Mesothelial cell of epicardium (in vitro differentiated cells): ENCODE data around the gene LRCH4. TPM values are rescaled to one million over a fixed set of nuclear protein-coding genes. Genes with fewer than 3 reads are reported as not detected.
"Not testable (repeated sequence)": the region's sequence is repeated elsewhere in the genome, so short reads cannot be mapped to it uniquely, and the experiment has no call there.

Experiments
- DNase-seq, 2 experiments: peaks; one replicate each; pipeline ENCODE4 v3.0.0; 2021; ENCODE audit warnings: low spot score in 2 of 2; ENCODE audit not compliant: unreplicated experiment in 2 of 2
- H3K27ac Mint-ChIP-seq: 2 replicates; pipeline ENCODE4 v1.8.0; 2021; ENCODE audit warnings: mixed read lengths
- H3K27me3 Mint-ChIP-seq: 2 replicates; pipeline ENCODE4 v1.8.0; 2021; ENCODE audit warnings: low read depth, mixed read lengths
- H3K36me3 Mint-ChIP-seq: 2 replicates; pipeline ENCODE4 v1.8.0; 2021; ENCODE audit warnings: mixed read lengths
- H3K4me1 Mint-ChIP-seq: 2 replicates; pipeline ENCODE4 v1.8.0; 2021; ENCODE audit warnings: mixed read lengths
- H3K4me3 Mint-ChIP-seq: 2 replicates; pipeline ENCODE4 v1.8.0; 2021; ENCODE audit warnings: mild to moderate bottlenecking, moderate library complexity, mixed read lengths
- H3K9me3 Mint-ChIP-seq: 2 replicates; pipeline ENCODE4 v1.8.0; 2021; ENCODE audit warnings: mixed read lengths
- CTCF ChIP-seq: fragments of 200-600 bp; sonication (generic); IDR thresholded peaks from one replicate; pipeline ENCODE4 v1.5.0; 2021; ENCODE audit warnings: antibody characterized with exemption; ENCODE audit not compliant: unreplicated experiment
- total RNA-seq: library from RNA; stranded (reverse); gene quantifications from 3 replicates; pipeline ENCODE4 v1.2.1, GENCODE V29; 2021

The LRCH4 gene
- total RNA-seq, 1 donor from 2014 or later = 127 TPM

GRCh38 chr7:100561491-100562194 is 24.3 kb downstream of the LRCH4 start:
- Mint-ChIP-seq H3K4me3 (no peak overlapping the region), H3K27me3 (no peaks in the 10 kb centered on the region), H3K4me1 (peaks cover 2% of the 10 kb centered on the region), H3K9me3 (no peaks in the 10 kb centered on the region), H3K27ac (no peak overlapping the region), H3K36me3 (peaks cover 2% of the 10 kb centered on the region)
- TF ChIP-seq CTCF = no peak
- DNase-seq = no peak

- Mint-ChIP-seq H3K36me3 (peaks cover 6% of the 10 kb centered on the region), H3K27ac (no peak overlapping the region), H3K27me3 (no peaks in the 10 kb centered on the region), H3K4me1 (no peaks in the 10 kb centered on the region), H3K4me3 (no peak overlapping the region), H3K9me3 (no peaks in the 10 kb centered on the region)
- TF ChIP-seq CTCF = no peak
- no peak for DNase-seq
Observed at GRCh38 chr7:100559127-100559526, 26.8 kb downstream of the LRCH4 start.

GRCh38 chr7:100556541-100556940 is 29.4 kb downstream of the LRCH4 start:
- no peak overlapping the region for H3K27ac Mint-ChIP-seq

GRCh38 chr7:100555701-100556100 is 30.2 kb downstream of the LRCH4 start:
- H3K27me3 Mint-ChIP-seq = no peaks in the 10 kb centered on the region
- TF ChIP-seq CTCF = no peak
- no peak for DNase-seq
- H3K27ac Mint-ChIP-seq = no peak overlapping the region
- H3K4me1 Mint-ChIP-seq = no peaks in the 10 kb centered on the region
- no peaks in the 10 kb centered on the region for H3K9me3 Mint-ChIP-seq
- no peak overlapping the region for H3K4me3 Mint-ChIP-seq
- H3K36me3 Mint-ChIP-seq = peaks cover 16% of the 10 kb centered on the region

More at GRCh38 chr7:100556541-100556940, 29.4 kb downstream of the LRCH4 start:
- Mint-ChIP-seq H3K4me1 (no peaks in the 10 kb centered on the region), H3K4me3 (no peak overlapping the region), H3K36me3 (peaks cover 16% of the 10 kb centered on the region), H3K9me3 (no peaks in the 10 kb centered on the region), H3K27me3 (no peaks in the 10 kb centered on the region)
- TF ChIP-seq CTCF = no peak
- no peak for DNase-seq

GRCh38 chr7:100553032-100553431 is 32.9 kb downstream of the LRCH4 start:
- Mint-ChIP-seq H3K27me3 (no peaks in the 10 kb centered on the region), H3K9me3 (no peaks in the 10 kb centered on the region), H3K36me3 (peaks cover 20% of the 10 kb centered on the region), H3K4me3 (no peak overlapping the region), H3K4me1 (peaks cover 5% of the 10 kb centered on the region), H3K27ac (no peak overlapping the region)
- TF ChIP-seq CTCF = no peak
- no peak for DNase-seq

- peaks cover 20% of the 10 kb centered on the region for H3K36me3 Mint-ChIP-seq
- no peaks in the 10 kb centered on the region for H3K9me3 Mint-ChIP-seq
- no peak for DNase-seq
- no peaks in the 10 kb centered on the region for H3K27me3 Mint-ChIP-seq
- H3K27ac Mint-ChIP-seq = no peak overlapping the region
- no peak overlapping the region for H3K4me3 Mint-ChIP-seq
- peaks cover 10% of the 10 kb centered on the region for H3K4me1 Mint-ChIP-seq
- TF ChIP-seq CTCF = no peak
Observed at GRCh38 chr7:100552532-100552931, 33.4 kb downstream of the LRCH4 start.

- DNase-seq, H3K9me3 Mint-ChIP-seq, H3K4me3 Mint-ChIP-seq, H3K27me3 Mint-ChIP-seq: not testable (repeated sequence)
- peaks cover 11% of the 10 kb centered on the region for H3K36me3 Mint-ChIP-seq
- peaks cover 45% of the 10 kb centered on the region for H3K4me1 Mint-ChIP-seq
- peak overlapping the region; percentile 86 for H3K27ac Mint-ChIP-seq
Observed at GRCh38 chr7:100548446-100548845, 37.5 kb downstream of the LRCH4 start.
